Kidney (tissue), 14 donors: ENCODE results near the gene RUSC1. TPM values are rescaled to one million over a fixed set of nuclear protein-coding genes. Genes with fewer than 3 reads are reported as not detected.

Experiments
- DNase-seq, 5 donors: peaks; one replicate each; pipeline ENCODE4 v3.0.0-alpha.2; 2013 to 2020
- FAIRE-seq: peaks from 2 replicates; lab custom pipeline; 2012; peaks lifted over from hg19 to GRCh38; lab: Jason Lieb, UNC
- H3K27ac ChIP-seq, 2 donors: one replicate each; pipeline ENCODE4 v1.7.0; 2013; ENCODE audit warnings: low read depth in 2 of 2, low read length in 2 of 2, inconsistent platforms in 1 of 2
- H3K27me3 ChIP-seq: one replicate; pipeline ENCODE4 v1.7.1; 2013; ENCODE audit warnings: low read length, inconsistent platforms; ENCODE audit not compliant: control insufficient read depth, insufficient read depth
- H3K36me3 ChIP-seq, 3 donors: one replicate each; pipeline versions ENCODE4 v1.7.0 to v1.7.1; 2013; ENCODE audit warnings: low read length in 3 of 3, control low read depth in 1 of 3, inconsistent platforms in 1 of 3; ENCODE audit not compliant: insufficient read depth in 3 of 3, control insufficient read depth in 2 of 3
- H3K4me1 ChIP-seq, 3 donors: one replicate each; pipeline versions ENCODE4 v1.7.0 to v1.7.1; 2013; ENCODE audit warnings: low read length in 3 of 3, inconsistent platforms in 1 of 3, low read depth in 1 of 3; ENCODE audit not compliant: control insufficient read depth in 2 of 3, insufficient read depth in 2 of 3
- H3K4me3 ChIP-seq, 3 donors: one replicate each; pipeline versions ENCODE4 v1.7.0 to v1.8.1; 2013; ENCODE audit warnings: low read length in 3 of 3, control low read depth in 1 of 3, inconsistent platforms in 1 of 3
- H3K9ac ChIP-seq, 3 donors: one replicate each; pipeline versions ENCODE4 v1.7.0 to v1.7.1; 2013; ENCODE audit warnings: low read length in 3 of 3, control low read depth in 1 of 3, inconsistent platforms in 1 of 3
- H3K9me3 ChIP-seq, 3 donors: one replicate each; pipeline versions ENCODE4 v1.7.0 to v1.7.1; 2013; ENCODE audit warnings: low read length in 3 of 3, control low read depth in 1 of 3, inconsistent platforms in 1 of 3; ENCODE audit not compliant: control insufficient read depth in 2 of 3, insufficient read depth in 1 of 3
- CTCF ChIP-seq: IDR thresholded peaks from 3 replicates; pipeline ENCODE4 v1.5.1; 2012; ENCODE audit warnings: mild to moderate bottlenecking, moderate library complexity, borderline replicate concordance; ENCODE audit not compliant: insufficient read depth; ENCODE audit errors: extremely low read depth
- intact Hi-C: fragments of 100-400 bp; cut with DNase I; formaldehyde crosslinking; loops from one replicate; pipeline ENCODE4 v1.11.1; 2022
- polyA plus RNA-seq: library from polyadenylated mRNA; stranded (reverse); fragments of 350-450 nt; fragmentation: Illumina TruSeq; extraction: RNeasy Lipid Tissue Mini Kit (QIAGEN cat#74804); gene quantifications from one replicate; pipeline ENCODE4 v1.2.3, GENCODE V29; 2014; ENCODE audit warnings: low read depth, low replicate concordance; ENCODE audit not compliant: insufficient read depth
- total RNA-seq: library from RNA; stranded (reverse); fragmentation: NEBNext Ultra II Directional; extraction: Animal tissue kit (Norgen Biotek cat#: 25700); gene quantifications from one replicate; pipeline ENCODE4 v1.2.1, GENCODE V29; 2021
- donor health status: control.
- donor health status: control.
- donor health status: control.
- donor health status: control.
- donor health status: control.
- donor health status: DM: yes; HTN: yes; CAD: no.
- donor health status: Normal renal cell carcinoma (clear cell type).

Gene RUSC1
- total and polyA plus RNA-seq, 2 donors from 2014 or later = 29.7 to 32.7 TPM

GRCh38 chr1:155308493-155309422 is 11.9 kb upstream of the RUSC1 start, which contains the start of gene FDPS:
Gene FDPS, plus strand, starts transcription at chr1:155308866. Its CDS starts 924 bp downstream, at chr1:155309790.
- FAIRE-seq (peak; percentile 97), DNase-seq (peak; percentile 98 to 100 (median 100))
- no peaks in the 10 kb centered on the region for H3K27me3 ChIP-seq
- H3K4me3 ChIP-seq = peak within 1 kb of the TSS; percentile 83 to 96 (median 89)
- peaks cover 0 to 7% (median 0%) of the 10 kb centered on the region in 3 donors for H3K4me1 ChIP-seq
- TF ChIP-seq CTCF = no peak
- intact Hi-C loops = no loop called here
- peak within 1 kb of the TSS; percentile 87 to 96 (median 92) for H3K9ac ChIP-seq
- peak within 1 kb of the TSS; percentile 94 to 96 for H3K27ac ChIP-seq
- no peaks in the 10 kb centered on the region for H3K9me3 ChIP-seq
- H3K36me3 ChIP-seq = peaks cover 2 to 8% (median 4%) of the 10 kb centered on the region in 3 donors

GRCh38 chr1:155309423-155310021 is 11.2 kb upstream of the RUSC1 start:
- Histone ChIP-seq H3K36me3 (peaks cover 2 to 10% (median 4%) of the 10 kb centered on the region in 3 donors), H3K27ac (peak overlapping the region; percentile 87 to 96), H3K27me3 (no peaks in the 10 kb centered on the region), H3K9ac (peak overlapping the region; percentile 87 to 96 (median 92)), H3K4me3 (peak overlapping the region; percentile 83 to 96 (median 89)), H3K9me3 (no peaks in the 10 kb centered on the region), H3K4me1 (peaks cover 0 to 7% (median 0%) of the 10 kb centered on the region in 3 donors)
- FAIRE-seq (no peak), DNase-seq (peak in 4 of 5 donors; percentile 46 to 87 (median 68))
- TF ChIP-seq CTCF = no peak
- intact Hi-C loops = no loop called here

- Histone ChIP-seq H3K4me3 (no peak overlapping the region), H3K4me1 (peaks cover 0 to 7% (median 4%) of the 10 kb centered on the region in 3 donors), H3K27me3 (no peaks in the 10 kb centered on the region), H3K9ac (no peak overlapping the region), H3K27ac (no peak overlapping the region), H3K9me3 (no peaks in the 10 kb centered on the region), H3K36me3 (peaks cover 3 to 13% (median 7%) of the 10 kb centered on the region in 3 donors)
- DNase-seq (no peak), FAIRE-seq (no peak)
- TF ChIP-seq CTCF = no peak
- intact Hi-C loops = no loop called here
Observed at GRCh38 chr1:155313261-155313660, 7.4 kb upstream of the RUSC1 start.
